HG03064 (cell line): ENCODE data around the gene SCGN.

ENCODE experiments used
- ATAC-seq: cut with Tn5 transposase; IDR thresholded peaks from one replicate; pipeline ENCODE4 v1.9.1; 2021; ENCODE audit warnings: low read depth; ENCODE audit not compliant: unreplicated experiment

SCGN gene, protein sequence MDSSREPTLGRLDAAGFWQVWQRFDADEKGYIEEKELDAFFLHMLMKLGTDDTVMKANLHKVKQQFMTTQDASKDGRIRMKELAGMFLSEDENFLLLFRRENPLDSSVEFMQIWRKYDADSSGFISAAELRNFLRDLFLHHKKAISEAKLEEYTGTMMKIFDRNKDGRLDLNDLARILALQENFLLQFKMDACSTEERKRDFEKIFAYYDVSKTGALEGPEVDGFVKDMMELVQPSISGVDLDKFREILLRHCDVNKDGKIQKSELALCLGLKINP

DNA sequence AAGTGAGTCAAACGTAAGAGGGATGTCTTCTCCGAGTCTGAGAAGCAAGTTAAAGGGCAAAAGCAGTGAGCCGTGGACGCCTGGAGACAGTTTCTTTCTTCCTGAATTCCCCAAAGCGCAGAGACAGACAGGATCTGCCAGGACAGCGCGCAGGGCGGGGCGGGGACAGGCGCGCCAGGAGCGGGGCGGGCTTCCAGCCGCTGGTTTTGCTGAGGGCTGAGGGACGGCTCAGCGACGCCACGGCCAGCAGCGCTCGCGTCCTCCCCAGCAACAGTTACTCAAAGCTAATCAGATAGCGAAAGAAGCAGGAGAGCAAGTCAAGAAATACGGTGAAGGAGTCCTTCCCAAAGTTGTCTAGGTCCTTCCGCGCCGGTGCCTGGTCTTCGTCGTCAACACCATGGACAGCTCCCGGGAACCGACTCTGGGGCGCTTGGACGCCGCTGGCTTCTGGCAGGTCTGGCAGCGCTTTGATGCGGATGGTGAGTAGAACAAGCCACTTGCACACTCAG, at the start of gene SCGN:
Gene SCGN, plus strand, starts transcription at position 209 of the 509 bp plus-strand sequence. Its CDS starts 189 bp downstream, at position 398.
- ATAC-seq, result no peak

DNA sequence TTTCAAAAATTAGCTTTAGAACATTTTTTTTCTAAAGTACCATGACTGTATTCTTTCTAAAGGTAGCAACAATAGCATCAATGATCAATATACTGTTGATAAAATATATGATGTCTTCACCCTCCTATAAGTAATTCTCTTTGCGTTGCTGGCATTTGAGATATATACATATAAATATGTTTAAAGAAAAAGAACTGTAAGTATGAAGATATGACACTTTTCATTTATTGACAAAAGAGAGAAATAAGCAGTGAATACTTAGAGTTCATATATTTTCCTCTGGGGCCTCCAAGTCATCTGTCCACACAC, 49.4 kb upstream of the SCGN start:
- ATAC-seq, result no peak

DNA sequence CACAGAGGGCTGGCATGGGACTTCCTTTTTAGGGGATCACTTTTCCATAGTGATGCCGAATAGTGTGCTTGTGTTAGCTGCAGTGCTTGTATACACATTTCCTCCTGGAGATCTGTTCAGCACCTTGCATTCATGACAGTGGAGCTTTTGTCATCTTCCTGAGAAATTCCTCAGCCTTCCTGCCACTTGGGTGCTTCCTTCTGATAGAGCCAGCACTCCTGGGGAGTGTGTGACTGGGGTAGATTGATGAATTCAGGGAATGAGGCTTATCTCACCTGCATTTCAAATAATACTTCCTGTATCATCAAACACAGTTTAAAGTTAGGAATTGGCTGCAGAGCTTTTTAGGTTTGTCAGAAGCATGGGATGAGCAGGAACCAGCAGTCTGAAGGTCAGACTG, 48.8 kb upstream of the SCGN start:
- no peak for ATAC-seq

DNA sequence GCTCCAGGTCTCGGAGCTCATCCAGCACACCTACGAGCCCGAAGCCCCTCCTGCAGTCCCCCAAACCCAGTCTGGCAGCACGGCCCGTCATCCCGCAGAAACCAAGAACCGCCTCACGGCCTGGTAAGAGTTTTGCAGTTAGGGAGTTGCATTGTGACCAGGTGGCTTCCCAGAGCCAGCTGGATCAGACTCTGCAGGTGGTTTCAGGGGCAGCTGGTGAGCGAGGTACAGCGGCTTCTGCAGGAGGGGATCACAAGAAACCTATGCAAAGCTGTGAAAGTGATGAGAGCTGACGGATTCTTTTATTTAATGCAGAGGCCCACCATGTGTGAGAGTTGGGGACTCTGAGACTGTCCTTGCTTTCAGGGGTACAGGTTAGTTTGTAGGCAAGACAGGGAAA, 45.9 kb upstream of the SCGN start:
- ATAC-seq, result no peak

DNA sequence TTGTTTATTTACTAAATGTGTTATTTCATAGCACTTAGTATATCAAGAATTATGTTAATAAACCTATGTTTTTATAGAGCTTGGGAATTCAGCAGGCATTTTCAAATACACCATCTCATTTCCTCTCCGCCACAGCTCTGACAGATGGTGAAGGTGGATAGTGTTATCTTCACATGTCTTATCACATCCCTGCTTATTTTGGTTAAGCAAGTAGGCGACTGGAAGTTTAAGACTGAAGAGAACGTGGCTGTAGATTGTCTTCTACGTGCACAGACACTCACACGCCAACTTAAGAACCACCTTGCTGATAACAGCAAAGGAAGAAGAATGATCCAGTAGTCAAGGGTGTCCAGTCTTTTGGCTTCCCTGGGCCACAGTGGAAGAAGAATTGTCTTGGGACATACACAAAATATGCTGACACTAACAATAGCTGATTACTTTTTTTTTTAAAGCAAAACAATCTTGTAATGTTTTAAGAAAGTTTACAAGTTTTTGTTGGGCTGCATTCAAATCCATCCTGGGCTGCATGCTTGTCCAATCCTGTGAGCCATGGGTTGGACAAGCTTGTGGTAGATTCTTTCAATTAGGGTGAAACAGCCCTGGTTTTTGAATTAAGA, 43.3 kb upstream of the SCGN start:
- ATAC-seq, result no peak

DNA sequence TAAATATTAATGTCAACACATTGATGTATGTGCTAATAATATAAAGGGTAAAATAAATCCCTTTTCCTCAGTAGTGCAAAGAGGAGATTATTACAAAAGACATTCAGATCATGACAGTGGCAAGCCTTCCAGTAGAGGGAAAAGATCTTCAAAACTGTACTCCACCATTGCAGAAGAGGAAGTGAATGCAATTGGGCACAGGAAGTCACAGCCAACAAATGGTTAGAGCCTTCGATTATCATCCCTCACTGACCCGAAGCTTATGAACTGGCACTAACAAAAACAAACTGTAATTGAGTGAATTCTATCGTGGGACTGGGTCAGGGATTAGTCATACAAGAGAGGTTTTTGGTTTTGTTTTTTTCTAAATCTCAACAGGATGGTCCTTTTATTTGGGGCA, 39.3 kb upstream of the SCGN start:
- ATAC-seq, result no peak

DNA sequence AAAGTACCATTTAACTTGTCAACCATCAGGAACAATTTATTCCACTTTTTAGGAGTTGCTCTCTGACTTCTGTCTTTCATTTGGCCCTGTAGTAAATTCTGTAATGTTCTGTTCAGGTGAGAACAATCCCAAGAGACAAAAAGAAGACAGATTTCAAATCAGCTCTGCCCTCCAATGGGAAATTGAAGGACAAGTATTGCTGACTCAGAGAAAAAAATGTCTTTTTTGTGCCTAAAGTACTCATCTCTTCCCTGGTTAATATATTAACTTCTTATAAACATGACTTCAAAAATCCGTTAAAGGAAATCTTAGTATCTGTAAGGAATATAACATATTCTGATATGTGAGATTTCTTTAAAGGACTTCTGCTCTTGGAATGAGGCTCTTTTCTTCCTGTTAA, 38.6 kb upstream of the SCGN start:
- no peak for ATAC-seq

DNA sequence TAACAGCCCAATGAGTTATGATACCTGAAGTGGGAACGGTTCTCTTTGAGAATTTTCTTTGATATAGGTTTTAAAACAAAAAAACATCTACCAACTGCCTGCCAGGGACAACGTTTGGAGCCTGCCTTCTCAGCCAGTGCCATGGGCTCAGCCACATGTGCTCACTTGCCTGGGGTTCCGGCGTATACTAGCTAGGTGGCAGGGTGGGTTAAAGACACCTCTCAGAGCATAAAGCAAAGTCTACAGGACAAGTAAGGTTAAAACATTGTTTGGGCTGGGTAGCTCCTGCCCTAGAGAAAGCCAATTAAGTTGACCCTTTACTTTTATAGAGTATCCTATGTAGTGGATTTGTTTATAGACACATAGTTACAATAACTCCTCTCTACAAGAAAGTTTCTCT, 38.0 kb upstream of the SCGN start:
- ATAC-seq, result no peak

DNA sequence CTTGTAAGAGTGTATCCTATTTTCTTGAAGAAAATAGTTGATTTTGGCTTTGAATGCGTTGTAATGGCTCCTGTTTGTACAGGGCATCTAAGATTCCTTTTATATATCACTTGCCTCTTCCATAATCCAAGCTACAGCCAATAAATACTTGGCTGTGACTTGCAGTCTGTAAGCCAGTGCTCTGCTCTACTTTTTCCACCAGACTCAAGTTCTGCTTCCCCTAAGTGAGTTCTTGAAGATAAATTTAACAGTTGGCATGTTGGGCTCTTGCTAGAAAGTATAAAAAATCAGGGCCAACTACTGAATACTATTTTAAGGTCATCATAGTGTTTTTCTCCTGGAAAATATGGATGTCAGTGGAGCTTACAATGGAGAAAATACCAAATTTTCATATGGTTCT, 36.5 kb upstream of the SCGN start:
- no peak for ATAC-seq

DNA sequence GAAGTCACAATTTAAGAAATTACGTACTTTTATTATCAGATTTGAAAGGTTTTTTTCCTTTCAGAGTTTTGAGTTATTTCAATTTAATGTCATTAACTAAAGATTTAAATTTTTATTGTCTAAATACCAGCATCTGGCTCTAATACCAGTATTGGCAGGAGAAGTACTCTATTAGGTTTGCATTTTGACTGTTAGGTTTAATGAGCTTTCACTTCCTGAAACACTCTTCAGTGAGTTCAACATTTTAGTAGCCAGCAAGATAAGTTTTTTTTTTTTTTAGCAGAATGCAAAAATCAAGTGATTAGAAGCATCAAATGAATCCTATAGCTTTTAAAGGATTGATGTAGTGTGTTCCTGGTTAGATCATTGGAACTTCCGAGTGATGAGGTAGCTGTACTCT, 34.0 kb upstream of the SCGN start:
- ATAC-seq, result no peak

DNA sequence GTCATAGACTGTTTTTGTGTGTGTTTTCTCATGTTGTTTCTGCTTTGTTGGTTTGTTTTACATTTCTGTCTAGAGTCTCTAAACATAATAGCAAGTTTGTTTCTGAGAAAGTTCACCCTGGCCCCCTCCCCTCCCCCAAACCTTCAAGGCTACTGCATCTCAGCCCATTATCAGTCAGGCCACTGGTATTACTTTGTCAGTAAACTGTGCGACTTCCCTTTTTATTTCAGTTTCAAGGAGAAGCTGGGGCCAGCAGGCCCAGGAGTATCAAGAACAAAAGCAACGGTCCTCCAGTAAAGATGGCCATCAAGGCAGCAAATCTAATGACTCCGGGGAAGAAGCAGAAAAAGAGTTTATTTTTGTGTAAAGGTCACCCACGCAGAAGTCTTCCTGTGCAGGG, 32.8 kb upstream of the SCGN start:
- ATAC-seq, result no peak

DNA sequence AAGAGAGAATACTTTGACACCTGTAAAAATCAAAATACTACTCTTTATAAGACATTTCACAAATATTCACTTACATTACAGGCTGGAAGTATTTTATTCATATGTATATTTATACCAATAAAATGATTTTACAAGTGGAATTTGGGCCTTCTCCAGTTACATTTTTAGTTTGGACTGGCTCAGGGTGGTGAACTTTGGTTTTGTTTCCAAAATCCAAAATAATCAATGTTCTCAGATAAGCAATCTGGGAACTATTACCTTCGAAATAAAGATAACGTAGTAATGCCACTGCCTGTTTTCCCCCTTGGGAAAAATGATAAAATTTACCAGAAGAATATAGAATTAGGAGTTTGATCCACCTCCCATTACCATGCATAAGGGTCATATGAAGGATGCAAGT, 31.6 kb upstream of the SCGN start:
- no peak for ATAC-seq

DNA sequence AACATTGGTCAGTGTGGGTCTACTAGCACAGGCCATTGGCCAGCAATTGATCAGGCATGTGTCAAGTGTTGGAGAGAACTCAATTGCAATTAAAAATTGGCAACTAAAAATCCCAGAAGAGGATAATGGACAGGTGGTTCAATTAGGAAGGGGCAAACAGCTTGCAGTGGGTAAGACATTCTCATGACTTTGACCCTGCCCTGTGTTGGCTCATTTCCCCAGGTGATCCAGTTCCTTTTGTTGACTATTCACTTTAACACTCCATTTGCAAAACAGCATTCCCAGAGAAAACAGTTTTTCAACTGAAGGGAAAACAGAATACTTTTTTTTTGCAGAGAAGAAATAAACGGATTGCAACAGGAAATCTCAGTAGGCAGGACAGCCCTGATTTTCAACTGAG, 28.9 kb upstream of the SCGN start:
- ATAC-seq, result no peak

DNA sequence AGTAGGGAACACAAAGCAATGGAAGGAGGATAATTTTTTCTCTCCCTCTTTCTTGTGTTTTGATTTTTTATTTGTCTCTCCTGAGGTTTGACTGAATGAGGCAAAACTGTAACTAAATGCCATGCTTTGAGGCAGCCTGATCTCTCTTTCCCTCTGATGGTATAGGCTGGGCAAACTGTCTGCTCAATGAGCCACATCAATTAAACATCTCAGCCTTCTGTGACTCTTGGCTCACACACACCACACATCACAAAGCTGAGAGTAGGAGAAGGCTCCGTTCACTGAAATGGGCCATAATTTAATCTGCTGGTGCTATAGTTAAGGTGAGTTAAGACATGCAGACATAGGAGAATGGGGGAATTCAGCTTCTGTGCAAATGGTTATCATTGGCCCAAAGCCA, 28.1 kb upstream of the SCGN start:
- no peak for ATAC-seq

DNA sequence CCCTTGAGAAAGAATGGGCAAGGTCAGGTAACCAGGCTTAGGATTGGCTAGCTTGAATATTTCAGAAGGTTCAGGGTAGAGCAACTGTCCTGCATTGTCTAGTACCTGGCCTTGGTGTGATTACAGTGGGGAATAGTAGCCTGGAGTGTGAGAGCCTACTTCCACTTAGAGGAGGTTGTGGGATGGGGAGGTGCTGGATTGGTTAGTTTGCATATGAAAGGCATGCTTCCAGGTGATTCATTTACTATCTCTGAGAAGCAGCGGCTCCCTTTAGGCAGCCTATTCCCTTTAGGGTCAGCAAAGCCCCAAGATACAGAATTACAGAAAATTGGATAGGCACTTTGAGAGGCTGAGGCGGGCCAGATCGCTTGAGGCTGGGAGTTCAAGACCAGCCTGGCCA, 25.0 kb upstream of the SCGN start:
- ATAC-seq, result no peak

DNA sequence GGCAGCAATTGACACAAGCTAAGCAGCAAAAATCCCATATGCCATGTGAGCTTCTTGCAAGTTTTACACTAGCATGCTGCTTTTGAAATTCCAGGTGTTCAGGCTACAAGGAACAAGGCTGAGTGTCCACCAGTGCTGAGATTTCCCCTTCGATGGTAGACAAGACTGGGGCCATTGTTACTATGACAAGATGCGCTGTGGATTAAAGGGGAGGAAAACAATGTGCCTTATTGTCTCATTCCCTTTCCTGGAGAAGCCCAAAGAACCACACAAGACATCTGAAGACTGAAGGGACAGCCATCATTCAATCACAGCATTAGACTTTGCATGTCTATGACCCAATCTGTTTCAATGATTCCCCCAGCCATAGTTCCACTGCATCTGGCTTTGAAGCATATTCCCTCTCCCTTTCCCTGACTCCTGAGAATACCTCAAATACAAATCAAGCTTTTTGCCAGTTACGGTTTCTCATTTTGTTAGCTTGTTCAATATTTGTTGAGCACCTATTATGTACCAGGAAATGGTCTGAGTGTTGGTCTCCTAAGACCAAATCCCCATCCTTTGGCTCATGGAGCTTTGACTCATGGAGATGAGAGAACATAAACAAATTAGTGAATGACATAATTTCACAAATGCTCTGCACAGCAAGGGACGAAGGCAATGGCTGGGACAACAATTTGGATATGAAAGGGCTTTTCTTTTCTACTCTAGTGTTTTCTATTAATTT, 23.4 kb upstream of the SCGN start:
- ATAC-seq, result no peak

DNA sequence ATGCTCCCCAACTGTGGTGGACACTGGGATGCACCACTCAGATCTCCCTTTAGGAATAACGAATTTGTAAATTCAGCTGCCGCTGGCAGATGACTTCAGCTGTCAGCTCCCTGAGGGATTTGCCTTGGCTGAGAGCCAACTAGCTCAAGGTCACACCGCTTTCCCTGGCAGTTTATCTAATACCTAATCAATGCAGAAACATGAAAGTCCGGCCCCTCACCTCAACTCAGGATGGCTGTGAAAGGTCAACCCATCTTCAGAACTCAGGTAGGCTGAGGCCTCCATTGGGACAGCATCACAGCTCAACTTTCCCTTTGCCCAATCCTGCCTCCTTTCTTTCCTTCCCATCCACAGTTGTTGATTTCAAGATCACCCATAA, 22.8 kb upstream of the SCGN start:
- ATAC-seq, result no peak

DNA sequence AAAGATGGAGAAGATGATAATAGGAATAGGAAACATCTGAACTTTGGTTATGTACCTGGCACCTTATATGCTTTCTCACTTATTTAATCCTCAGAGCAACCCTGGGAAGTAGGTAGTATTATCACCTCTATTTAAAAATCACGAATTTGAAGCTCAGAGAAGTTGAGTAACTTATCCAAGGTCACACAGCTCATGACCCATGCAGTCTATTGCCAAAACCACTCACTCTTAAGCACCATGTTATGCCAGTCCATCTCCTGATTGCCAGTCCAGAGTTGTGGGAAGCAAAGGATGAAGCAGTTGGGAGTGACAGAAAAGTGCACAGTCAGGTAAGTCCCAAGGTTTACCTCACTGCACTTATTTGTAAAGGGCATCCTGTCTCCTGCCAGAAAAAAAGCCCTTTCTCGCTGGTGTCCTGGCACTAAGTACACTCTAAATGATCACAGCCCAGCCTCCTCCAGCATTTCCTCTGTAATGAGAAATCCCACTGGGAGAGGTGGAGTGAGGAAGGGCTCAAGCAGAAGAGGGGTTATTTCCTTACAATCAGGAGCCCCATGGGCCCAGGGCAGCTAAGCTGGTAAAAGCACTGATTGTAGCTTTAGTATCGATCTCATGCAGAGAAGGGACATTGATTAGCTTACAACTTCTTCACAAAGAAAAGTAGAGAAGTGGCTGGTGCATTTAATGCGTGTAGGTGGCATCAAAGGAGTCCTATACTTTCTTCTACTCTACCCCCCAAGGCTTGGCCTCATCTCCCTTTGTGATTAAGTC, 21.3 kb upstream of the SCGN start:
- ATAC-seq, result no peak

DNA sequence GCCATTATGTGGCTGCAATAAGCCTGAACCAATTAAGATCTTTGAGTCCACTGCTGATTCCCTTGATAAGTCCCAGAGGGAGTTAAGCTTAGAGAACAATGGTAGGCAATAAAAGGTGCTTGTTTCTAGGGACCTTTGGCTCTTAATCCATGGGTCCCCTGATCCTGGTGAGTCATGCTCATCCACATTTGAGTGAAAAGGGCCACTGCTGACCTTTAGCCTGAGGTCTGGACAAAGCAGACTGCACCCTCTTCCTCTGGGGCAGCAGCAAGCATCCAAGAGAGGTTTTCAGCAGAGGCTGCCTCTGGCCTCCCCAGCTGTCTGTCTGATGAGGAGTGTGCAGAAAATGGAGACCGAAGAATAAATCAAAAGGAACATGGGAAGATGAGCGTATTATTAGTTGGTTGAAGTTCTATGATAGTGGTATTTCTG, 16.1 kb upstream of the SCGN start:
- no peak for ATAC-seq

DNA sequence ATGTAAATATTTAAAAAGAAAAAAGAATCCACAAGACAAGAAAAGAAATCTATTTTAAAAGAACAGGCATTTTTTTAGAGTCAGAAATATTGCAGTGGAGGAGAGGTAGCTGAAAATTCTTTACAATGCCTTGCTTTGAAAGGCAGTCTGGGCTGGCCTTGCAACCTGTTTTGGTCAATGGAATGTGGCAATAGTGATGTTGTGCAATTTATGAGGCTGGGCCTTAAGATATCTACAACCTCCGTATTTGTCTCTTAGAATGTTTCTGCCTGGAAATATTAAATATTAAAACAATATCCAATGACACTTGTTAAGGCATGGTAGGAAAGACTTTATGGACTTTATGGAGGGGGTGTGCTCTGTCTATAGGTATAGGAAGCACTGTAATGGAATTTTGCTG, 14.8 kb upstream of the SCGN start:
- ATAC-seq, result no peak

DNA sequence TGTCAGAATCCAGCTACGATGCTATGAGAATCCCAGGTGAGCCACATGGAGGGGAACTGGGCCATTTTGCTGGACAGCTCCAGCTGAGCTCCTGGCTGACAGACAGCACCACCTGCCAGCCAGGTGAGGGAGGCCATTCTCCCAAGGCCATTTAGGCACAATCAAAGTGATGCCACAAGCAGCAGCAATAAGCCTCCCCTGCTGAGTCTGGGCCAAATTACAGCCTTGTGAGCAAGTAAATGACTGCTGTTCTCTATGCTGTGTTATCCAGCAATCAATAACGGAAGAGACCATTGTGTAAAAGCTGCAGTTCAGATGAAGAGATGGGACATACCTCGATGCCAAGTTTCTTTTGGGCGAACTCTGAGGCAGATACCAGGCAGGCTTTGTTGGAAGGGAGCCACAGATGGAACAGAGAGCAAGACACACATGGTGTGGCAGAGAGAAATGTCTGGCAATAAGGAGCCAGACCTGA, 14.0 kb upstream of the SCGN start:
- ATAC-seq, result no peak
